Measurements from ENCODE around the gene TMEM132A. TPM values are rescaled to one million over a fixed set of nuclear protein-coding genes. Genes with fewer than 3 reads are reported as not detected.

TMEM132A gene
- total and polyA plus RNA-seq, 9 donors, result 2.9 to 34.1 (median 21.3) TPM

GRCh38 chr11:60900673-60901404 lies 23.4 kb upstream of the TMEM132A start:
- no peak for DNase-seq
- WGBS, 3 donors, result 53 to 63% (median 57%) methylated on average over 13 of the region's 13 CpGs
- H3K36me3 ChIP-seq, result no peaks in the 10 kb centered on the region

GRCh38 chr11:60902625-60903024 lies 21.6 kb upstream of the TMEM132A start:
- no peak overlapping the region for H3K4me3 ChIP-seq
- WGBS, 3 donors, result 85 to 93% (median 88%) methylated on average over 11 of the region's 11 CpGs
- no peaks in the 10 kb centered on the region for H3K27me3 ChIP-seq
- H3K27ac ChIP-seq, result no peak overlapping the region
- intact Hi-C loops (cut with DNase I), result loop anchor here in 1 of 4 donors (5.0 kb wide), 2 partner anchors 70 to 125 kb away; no protein-coding TSS in a partner anchor
- no peak for TF ChIP-seq EP300 (IDR thresholded peaks at IDR 0.05)
- TF ChIP-seq POLR2A (IDR thresholded peaks at IDR 0.05), result no peak
- TF ChIP-seq, protein P1, sequence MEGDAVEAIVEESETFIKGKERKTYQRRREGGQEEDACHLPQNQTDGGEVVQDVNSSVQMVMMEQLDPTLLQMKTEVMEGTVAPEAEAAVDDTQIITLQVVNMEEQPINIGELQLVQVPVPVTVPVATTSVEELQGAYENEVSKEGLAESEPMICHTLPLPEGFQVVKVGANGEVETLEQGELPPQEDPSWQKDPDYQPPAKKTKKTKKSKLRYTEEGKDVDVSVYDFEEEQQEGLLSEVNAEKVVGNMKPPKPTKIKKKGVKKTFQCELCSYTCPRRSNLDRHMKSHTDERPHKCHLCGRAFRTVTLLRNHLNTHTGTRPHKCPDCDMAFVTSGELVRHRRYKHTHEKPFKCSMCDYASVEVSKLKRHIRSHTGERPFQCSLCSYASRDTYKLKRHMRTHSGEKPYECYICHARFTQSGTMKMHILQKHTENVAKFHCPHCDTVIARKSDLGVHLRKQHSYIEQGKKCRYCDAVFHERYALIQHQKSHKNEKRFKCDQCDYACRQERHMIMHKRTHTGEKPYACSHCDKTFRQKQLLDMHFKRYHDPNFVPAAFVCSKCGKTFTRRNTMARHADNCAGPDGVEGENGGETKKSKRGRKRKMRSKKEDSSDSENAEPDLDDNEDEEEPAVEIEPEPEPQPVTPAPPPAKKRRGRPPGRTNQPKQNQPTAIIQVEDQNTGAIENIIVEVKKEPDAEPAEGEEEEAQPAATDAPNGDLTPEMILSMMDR (IDR thresholded peaks at IDR 0.05), result no peak
- H3K4me1 ChIP-seq (ENCODE audit: insufficient read depth), result peaks cover 9% of the 10 kb centered on the region
- DNase-seq, result no peak
- H3K36me3 ChIP-seq, result no peaks in the 10 kb centered on the region
- no peaks in the 10 kb centered on the region for H3K9me3 ChIP-seq

More at GRCh38 chr11:60900673-60901404, 23.4 kb upstream of the TMEM132A start:
- Histone ChIP-seq H3K27ac (no peak overlapping the region), H3K4me1 (ENCODE audit: insufficient read depth) (peaks cover 7% of the 10 kb centered on the region), H3K27me3 (no peaks in the 10 kb centered on the region), H3K4me3 (no peak overlapping the region), H3K9me3 (no peaks in the 10 kb centered on the region)
- TF ChIP-seq, protein P1 (IDR thresholded peaks at IDR 0.05), result no peak
- TF ChIP-seq POLR2A (IDR thresholded peaks at IDR 0.05) (no peak), EP300 (IDR thresholded peaks at IDR 0.05) (no peak)
- intact Hi-C loops (cut with DNase I), result loop anchor here in 1 of 4 donors (5.0 kb wide), 2 partner anchors 69 to 124 kb away; no protein-coding TSS in a partner anchor

DNA sequence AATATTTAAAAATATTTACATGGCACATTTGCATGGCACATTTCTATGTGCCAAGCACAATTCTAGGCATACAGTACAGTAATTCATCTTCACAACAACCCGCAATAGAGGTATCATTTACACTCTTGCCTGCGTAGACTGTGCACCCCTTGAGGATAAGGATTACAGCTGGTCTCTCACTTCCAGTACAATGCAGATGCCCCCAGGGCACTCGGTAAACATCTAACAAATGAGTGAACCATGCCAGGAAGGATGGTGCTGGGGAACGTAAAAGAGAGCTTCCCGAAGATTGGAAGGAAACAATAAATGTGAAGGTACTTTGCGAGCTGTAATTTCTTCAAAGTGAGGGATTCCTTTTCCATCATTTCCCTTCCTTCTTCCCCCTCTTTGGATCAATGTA lies 19.2 kb upstream of the TMEM132A start:
- Histone ChIP-seq H3K27ac (no peak overlapping the region), H3K36me3 (no peaks in the 10 kb centered on the region), H3K27me3 (no peaks in the 10 kb centered on the region), H3K4me3 (no peak overlapping the region), H3K9me3 (no peaks in the 10 kb centered on the region), H3K4me1 (ENCODE audit: insufficient read depth) (peaks cover 9% of the 10 kb centered on the region)
- intact Hi-C loops (cut with DNase I), result no loop called here
- 39 to 41% (median 41%) methylated on average over 6 of the region's 6 CpGs for WGBS, 3 donors
- no peak for TF ChIP-seq EP300 (IDR thresholded peaks at IDR 0.05)
- no peak for TF ChIP-seq POLR2A (IDR thresholded peaks at IDR 0.05)
- TF ChIP-seq, protein P1 (IDR thresholded peaks at IDR 0.05), result no peak
- DNase-seq, result no peak

DNA sequence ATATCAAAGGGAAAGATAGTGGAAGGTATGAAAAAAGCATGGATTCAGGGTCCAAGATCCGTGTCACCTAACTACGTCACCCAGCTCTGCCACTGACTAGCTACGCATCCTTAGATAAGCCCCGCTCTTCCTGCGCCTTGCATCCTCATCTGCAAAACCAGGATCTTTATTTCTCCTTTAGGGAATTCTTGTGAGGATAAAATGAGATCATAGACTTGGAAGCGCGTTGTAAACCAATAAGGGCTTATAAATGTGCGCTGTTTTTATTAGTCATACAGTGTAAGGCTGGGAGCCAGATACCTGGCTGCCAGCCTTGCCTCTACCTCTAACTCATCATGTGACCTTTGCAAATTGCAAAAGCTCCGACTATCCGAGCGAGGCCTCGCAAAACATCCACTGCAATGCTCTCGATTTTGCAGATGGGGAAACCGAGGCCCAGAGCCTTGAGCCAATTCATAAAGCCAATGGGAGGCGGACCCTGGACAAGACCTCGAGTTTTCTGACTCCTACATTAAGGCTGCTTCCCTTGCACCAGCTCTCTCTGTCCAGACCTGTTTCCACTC lies 18.6 kb upstream of the TMEM132A start:
- TF ChIP-seq, protein P1 (IDR thresholded peaks at IDR 0.05), result no peak
- TF ChIP-seq POLR2A (IDR thresholded peaks at IDR 0.05) (no peak), EP300 (IDR thresholded peaks at IDR 0.05) (no peak)
- peak overlapping the region; percentile 97 for H3K4me3 ChIP-seq
- no peaks in the 10 kb centered on the region for H3K36me3 ChIP-seq
- H3K27me3 ChIP-seq, result no peaks in the 10 kb centered on the region
- no peak for DNase-seq
- H3K27ac ChIP-seq, result peak overlapping the region; percentile 74 to 78
- intact Hi-C loops (cut with DNase I), result no loop called here
- H3K9me3 ChIP-seq, result no peaks in the 10 kb centered on the region
- WGBS, 3 donors, result 3 to 6% (median 3%) methylated on average over 16 of the region's 16 CpGs
- peaks cover 9% of the 10 kb centered on the region for H3K4me1 ChIP-seq (ENCODE audit: insufficient read depth)

Data from ovary (tissue), 9 donors.